ENCODE data around the gene DPP3.
A peak's percentile ranks its signal among the peaks of the same experiment; 100 is the strongest.
"Not testable (repeated sequence)": the region's sequence is repeated elsewhere in the genome, so short reads cannot be mapped to it uniquely, and the experiment has no call there.

The DPP3 gene

GRCh38 chr11:66480117-66480938, at the start of gene DPP3:
DPP3 (plus strand) TSS chr11:66480434; CDS start chr11:66482201, 1,767 bp downstream.
- DNase-seq (ENCODE audit: low read depth), result peak; percentile 82

- DNase-seq (ENCODE audit: low read depth), result not testable (repeated sequence)
Measured at GRCh38 chr11:66431287-66431686, 48.9 kb upstream of the DPP3 start.

- DNase-seq (ENCODE audit: low read depth), result not testable (repeated sequence)
Measured at GRCh38 chr11:66431871-66432329, 48.3 kb upstream of the DPP3 start.

GRCh38 chr11:66432597-66432996, 47.6 kb upstream of the DPP3 start:
- DNase-seq (ENCODE audit: low read depth), result no peak

- no peak for DNase-seq (ENCODE audit: low read depth)
Measured at GRCh38 chr11:66437979-66438503, 42.2 kb upstream of the DPP3 start.

- peak; percentile 75 for DNase-seq (ENCODE audit: low read depth)
Measured at GRCh38 chr11:66438504-66439466, 41.4 kb upstream of the DPP3 start, which contains the start of gene MRPL11. MRPL11 (minus strand) TSS chr11:66438848; CDS start chr11:66438754, 94 bp downstream.

GRCh38 chr11:66440101-66440939, 39.9 kb upstream of the DPP3 start:
- DNase-seq (ENCODE audit: low read depth), result not testable (repeated sequence)

GRCh38 chr11:66440940-66441282, 39.3 kb upstream of the DPP3 start:
- DNase-seq (ENCODE audit: low read depth), result not testable (repeated sequence)

- DNase-seq (ENCODE audit: low read depth), result no peak
Measured at GRCh38 chr11:66443602-66444001, 36.6 kb upstream of the DPP3 start.

- DNase-seq (ENCODE audit: low read depth), result no peak
Measured at GRCh38 chr11:66447012-66447411, 33.2 kb upstream of the DPP3 start.

GRCh38 chr11:66448523-66448922, 31.7 kb upstream of the DPP3 start:
- no peak for DNase-seq (ENCODE audit: low read depth)

- no peak for DNase-seq (ENCODE audit: low read depth)
Measured at GRCh38 chr11:66450560-66450959, 29.7 kb upstream of the DPP3 start.

- DNase-seq (ENCODE audit: low read depth), result no peak
Measured at GRCh38 chr11:66451663-66452062, 28.6 kb upstream of the DPP3 start.

GRCh38 chr11:66454247-66454646, 26.0 kb upstream of the DPP3 start:
- DNase-seq (ENCODE audit: low read depth), result no peak

- DNase-seq (ENCODE audit: low read depth), result no peak
Measured at GRCh38 chr11:66454828-66455227, 25.4 kb upstream of the DPP3 start.

GRCh38 chr11:66457826-66458225, 22.4 kb upstream of the DPP3 start:
- DNase-seq (ENCODE audit: low read depth), result no peak

- DNase-seq (ENCODE audit: low read depth), result no peak
Measured at GRCh38 chr11:66459138-66459778, 21.0 kb upstream of the DPP3 start.

GRCh38 chr11:66462010-66462409, 18.2 kb upstream of the DPP3 start:
- DNase-seq (ENCODE audit: low read depth), result no peak

GRCh38 chr11:66462911-66463310, 17.3 kb upstream of the DPP3 start:
- no peak for DNase-seq (ENCODE audit: low read depth)

GRCh38 chr11:66464116-66464515, 16.1 kb upstream of the DPP3 start:
- not testable (repeated sequence) for DNase-seq (ENCODE audit: low read depth)

- DNase-seq (ENCODE audit: low read depth), result no peak
Measured at GRCh38 chr11:66464916-66465315, 15.3 kb upstream of the DPP3 start.

All from stimulated activated CD8-positive, alpha-beta memory T cell treated with anti-CD3 and anti-CD28 coated beads, Interleukin-7, amount 100 ng/mL, for 24 hours (primary cell).